NT2/D1 (cell line): ENCODE data around the gene FZD10.

Experiments
- SUZ12 ChIP-seq: IDR thresholded peaks from 2 replicates; pipeline ENCODE4 v1.6.1; 2011; ENCODE audit not compliant: insufficient read length, insufficient read depth; ENCODE audit errors: extremely low read depth
- YY1 ChIP-seq: IDR thresholded peaks from 2 replicates; pipeline ENCODE4 v1.6.1; 2011; ENCODE audit not compliant: insufficient read length, insufficient read depth
- ZNF274 ChIP-seq: IDR thresholded peaks from 2 replicates; pipeline ENCODE4 v1.6.1; 2011; ENCODE audit warnings: mild to moderate bottlenecking, low read depth, low read length

GRCh38 chr12:130134563-130134915 is 27.7 kb upstream of the FZD10 start:
- TF ChIP-seq SUZ12 (no peak), ZNF274 (no peak), YY1 (no peak)
